Activated CD8-positive, alpha-beta memory T cell treated with anti-CD3 and anti-CD28 coated beads, Interleukin-2, amount 50 U/mL, for 24 hours (primary cell): Measurements from ENCODE around the gene PGR.

Experiments
- DNase-seq: peaks from one replicate; pipeline ENCODE4 v3.0.0-alpha.2; 2020; ENCODE audit errors: extremely low read depth

Gene PGR

DNA sequence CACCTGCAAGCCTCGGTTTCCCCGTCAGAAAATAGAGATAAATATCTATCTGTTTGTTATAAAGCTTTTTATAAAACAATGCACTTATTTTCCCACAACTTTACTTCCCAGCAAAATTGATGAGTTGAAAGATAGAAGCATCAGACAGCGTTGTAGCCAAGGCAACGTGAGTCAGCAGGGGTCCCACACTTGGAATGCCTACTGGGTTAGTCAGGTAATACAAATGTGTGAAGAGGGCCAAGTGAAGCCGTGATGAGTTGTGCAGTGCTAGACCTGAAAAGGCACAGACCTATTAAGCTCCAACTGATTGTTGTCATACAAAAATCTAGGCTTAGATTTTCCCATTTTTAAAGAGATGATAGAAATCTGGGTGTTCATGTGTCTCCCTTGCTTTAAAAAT, 118.7 kb downstream of the PGR start:
- no peak for DNase-seq

DNA sequence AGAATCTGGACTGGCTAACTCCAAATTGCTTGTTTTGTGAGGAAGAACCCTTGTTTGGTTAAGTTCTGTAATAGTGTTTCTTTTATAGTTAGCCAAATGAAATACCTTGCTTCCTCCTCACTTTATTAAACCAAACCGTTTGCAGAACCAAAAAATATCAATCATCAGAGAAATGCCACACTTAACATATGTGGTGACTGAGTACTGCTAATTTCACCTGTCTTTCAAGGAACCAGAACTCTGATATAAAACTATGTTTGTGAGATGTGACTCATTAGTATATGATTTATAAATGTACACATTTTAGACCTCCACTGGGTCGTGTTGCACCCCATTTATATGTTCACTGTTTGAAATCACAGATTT, 119.9 kb downstream of the PGR start:
- no peak for DNase-seq

DNA sequence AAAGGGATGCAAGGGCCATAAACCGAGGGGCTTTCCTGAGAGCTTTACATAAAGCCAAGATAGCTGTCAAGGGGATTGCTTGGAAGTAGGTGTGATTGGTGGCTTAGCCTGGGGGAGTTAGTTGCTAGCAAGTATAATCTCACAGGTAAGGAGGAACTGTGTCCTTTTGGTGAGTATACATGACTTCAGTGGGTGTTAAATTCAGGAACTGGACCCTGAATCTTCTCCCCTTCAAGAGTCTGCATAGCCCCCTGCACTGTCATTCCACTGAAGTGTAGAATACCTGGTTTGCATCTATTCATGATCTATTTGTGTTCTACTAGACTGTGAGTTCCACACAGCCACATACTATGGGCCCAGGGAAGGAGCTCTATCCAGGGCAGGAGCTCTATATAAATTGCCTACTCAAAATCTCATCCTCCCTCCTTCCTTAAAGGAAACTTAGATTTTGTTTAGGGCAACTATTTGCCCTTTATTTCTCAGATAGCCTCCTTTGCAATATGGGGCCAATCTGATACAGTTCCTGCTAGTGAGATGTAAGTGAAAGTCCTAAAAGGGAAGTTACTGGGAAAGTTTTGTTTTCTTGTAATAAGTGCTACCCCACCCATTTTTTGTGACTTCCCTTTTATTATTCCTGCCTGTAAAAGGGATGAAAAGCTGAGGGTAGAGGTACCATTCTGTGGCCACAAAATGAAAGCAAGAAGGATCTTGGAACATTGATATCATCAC, 120.5 kb downstream of the PGR start:
- no peak for DNase-seq

DNA sequence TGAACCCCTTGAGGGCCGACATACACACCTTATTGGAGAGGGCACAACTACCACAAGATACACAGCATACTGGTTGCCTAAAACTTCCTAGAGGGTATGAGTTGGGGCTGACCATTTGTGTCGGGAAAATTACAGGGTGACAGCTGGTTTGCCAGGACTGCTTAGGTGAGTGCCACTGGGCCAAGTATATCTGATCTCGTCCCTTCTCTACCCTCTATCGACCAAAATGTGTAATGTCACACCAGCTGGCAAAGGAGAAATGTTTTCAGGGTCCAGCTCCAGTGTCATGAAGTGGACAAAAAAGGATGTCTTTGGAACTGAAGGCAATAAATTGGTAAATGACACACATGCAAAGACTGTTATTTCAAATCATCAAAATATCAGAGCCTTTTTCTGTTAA, 126.1 kb downstream of the PGR start:
- DNase-seq: no peak

DNA sequence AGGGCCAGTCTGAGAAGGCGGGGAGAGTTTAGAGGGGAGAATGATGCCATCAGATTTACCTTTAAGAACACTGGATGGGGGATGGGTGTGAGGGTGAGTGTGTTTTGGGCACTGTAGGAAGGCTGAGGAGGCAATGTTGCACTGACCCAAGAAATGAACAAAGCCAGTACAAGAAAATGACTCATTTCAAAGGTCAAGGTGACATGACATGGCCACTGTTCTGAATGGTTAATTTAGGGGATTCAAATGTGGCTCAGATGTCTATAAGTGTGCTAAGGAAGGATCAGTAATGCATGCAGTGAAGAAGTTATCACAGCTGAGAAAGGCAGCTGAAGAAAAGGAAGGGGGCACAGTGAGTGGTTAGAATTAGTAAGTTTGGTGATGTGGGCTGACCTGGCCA, 129.9 kb downstream of the PGR start:
- no peak for DNase-seq

DNA sequence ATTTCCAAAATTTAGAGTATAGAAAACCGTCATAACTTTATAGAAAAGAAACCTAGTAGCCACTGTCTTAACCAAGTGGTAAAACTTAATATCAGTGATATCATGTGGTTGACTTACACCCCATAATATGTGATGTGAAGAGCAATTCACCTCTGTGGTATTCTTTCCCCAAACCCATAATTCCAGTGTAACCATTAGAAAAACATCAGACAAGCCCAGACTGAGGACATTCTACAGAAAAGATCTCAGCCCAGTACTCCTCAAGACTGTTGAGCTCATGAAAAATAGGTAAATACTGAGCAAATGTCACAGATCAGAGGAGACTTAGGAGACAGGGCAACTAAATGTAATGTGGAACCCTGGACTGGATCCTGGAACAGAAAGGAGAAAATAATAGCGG, 134.6 kb downstream of the PGR start:
- no peak for DNase-seq

DNA sequence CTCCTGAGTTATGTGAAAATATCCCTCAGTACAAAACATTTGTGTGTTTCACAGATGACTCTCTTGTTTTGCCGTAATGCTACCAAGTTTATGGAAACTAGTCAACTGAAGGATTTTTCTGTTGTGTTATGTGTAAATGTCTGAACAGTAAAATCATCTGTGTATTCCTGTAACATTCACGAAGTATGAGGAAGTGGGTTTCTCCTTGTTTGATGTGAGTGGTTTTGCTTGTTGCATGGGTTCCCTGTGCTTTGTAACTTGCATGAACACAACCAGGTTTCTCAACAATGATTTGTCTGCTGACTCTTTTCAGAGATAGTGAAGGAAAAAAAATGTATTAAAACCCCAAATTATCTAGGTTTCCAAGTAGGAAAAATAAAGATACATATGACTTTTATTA, 138.1 kb downstream of the PGR start:
- DNase-seq: no peak

DNA sequence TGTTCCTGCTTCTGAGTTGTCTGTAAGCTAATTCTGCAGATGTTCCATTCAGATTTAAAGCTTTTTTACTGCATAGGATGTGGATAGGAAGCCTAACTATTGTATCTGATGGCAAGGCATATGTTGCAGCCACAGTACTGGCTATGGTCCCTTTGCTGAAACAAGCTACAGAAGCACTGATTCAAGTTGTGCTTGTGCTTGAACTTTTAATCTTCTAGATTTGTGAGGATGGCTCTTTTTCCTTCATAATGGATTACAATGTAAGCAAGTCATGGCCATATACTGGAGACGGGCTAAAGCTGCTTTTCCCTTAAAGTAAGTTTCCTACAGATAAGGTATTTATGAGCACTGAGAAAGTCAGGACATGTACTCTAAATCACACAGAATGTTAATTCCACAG, 138.7 kb downstream of the PGR start:
- DNase-seq: no peak

DNA sequence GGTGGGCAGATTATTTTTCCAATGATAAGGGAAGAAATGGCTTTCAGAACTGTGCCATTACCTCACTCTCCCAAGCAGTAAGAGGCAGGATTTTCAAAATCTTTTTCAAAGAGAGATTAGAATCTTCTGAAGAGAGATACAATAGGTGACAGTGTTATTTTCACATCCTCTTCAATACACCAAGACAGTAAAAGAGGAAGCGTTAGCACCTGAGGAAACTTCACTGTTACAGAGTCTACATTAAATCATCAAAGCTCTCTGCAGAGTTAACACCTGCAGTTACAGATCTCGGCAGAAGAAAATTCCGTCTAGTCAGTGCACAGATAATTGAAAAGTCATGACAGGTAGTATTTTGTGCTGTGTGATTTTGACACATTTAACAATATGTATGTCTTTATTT, 144.9 kb downstream of the PGR start:
- DNase-seq: no peak

DNA sequence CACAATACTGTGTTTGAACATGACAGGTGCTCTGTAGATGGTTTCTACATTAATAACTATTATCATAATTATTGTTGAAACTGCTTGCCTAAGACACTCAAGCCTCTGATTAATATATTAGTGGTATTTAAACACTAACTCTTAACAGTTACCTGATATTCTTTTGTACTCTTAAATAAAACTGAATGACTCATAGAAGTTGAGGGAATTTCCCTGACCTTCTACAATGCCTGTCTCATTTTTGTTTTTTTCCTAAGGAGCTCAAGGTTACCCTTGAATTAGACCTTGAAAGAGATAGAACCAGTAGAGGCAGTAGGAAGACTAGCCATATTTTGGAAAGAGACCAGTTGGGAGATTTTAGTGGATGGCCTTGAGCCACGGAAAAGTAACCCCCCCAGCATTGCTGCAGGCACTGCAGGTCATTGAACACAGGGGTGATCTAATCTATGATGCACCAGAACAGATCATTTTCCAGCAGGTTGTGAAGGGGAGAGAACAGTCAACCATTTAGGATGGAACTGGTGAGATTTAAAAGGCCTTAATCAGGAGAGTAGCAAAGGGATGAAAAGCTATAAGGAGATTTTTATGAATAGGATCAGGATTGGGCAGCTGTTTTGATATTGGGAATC, 148.3 kb downstream of the PGR start:
- DNase-seq: no peak

DNA sequence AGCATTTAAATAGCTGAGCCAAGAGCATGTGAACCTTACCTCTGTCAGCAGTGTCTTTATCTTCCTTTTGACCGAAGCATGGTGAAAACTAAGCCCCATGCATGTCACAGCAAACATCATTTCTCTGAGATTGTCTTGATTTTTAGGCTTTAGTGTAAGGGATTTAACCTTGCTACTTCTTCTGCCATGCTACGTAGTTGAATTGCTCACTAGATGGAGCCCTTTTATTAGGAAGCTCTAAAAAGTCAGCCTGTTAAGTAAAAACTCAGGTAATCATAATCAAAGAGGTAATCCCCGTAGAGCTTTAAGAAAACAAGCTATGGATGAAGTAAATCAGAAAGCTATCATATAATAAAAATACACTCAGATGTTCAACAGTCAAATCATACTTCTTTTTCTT, 149.5 kb downstream of the PGR start:
- DNase-seq: no peak
